ENCODE data around the gene MAP6D1. TPM values are rescaled to one million over a fixed set of nuclear protein-coding genes. Genes with fewer than 3 reads are reported as not detected.

Gene MAP6D1
- total RNA-seq, 2 experiments from 2014 or later = 0.88 to 1.1 TPM

DNA sequence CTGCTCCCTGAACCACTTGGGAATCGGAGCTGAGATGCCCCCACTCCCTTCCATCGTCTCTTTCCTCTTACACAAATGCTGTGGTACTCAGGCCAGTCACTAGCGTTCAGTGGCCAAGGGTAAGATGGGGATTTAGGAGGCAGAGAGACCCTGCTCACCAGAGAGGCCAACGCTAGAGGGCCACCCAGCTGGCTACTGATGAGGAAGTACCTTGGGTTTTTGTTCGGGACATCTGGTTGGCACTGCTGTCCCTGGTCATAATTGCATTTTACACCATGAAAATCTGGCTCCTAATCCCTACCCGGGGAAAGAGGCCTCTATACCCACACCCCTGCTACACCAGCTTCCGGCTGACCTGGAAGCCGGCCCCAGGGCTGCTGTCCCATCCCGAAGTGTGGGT, 7.7 kb downstream of the MAP6D1 start:
- no peak overlapping the region for H3K4me3 ChIP-seq (ENCODE audit: low read depth, low read length, poor library complexity, severe bottlenecking)
- no peaks in the 10 kb centered on the region for H3K9me3 ChIP-seq (ENCODE audit: low read length)
- H3K36me3 ChIP-seq (ENCODE audit: insufficient read depth, low read length) = peaks cover 3% of the 10 kb centered on the region; the same call in 1 of the 2 replicates
- intact Hi-C loops (cut with micrococcal nuclease; ENCODE audit: unreplicated experiment) = loop anchor here (5.0 kb wide), 1 partner anchor 350 kb away; no protein-coding TSS in a partner anchor
- no peak overlapping the region for H2AFZ ChIP-seq (ENCODE audit: low read length)
- no peak for TF ChIP-seq EZH2phosphoT487 (IDR thresholded peaks at IDR 0.05; ENCODE audit: borderline replicate concordance, low read depth, low read length)
- TF ChIP-seq, protein P1, sequence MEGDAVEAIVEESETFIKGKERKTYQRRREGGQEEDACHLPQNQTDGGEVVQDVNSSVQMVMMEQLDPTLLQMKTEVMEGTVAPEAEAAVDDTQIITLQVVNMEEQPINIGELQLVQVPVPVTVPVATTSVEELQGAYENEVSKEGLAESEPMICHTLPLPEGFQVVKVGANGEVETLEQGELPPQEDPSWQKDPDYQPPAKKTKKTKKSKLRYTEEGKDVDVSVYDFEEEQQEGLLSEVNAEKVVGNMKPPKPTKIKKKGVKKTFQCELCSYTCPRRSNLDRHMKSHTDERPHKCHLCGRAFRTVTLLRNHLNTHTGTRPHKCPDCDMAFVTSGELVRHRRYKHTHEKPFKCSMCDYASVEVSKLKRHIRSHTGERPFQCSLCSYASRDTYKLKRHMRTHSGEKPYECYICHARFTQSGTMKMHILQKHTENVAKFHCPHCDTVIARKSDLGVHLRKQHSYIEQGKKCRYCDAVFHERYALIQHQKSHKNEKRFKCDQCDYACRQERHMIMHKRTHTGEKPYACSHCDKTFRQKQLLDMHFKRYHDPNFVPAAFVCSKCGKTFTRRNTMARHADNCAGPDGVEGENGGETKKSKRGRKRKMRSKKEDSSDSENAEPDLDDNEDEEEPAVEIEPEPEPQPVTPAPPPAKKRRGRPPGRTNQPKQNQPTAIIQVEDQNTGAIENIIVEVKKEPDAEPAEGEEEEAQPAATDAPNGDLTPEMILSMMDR (conservative IDR thresholded peaks at IDR 0.05; ENCODE audit: low read length) = no peak
- no peak overlapping the region for H3K4me2 ChIP-seq (ENCODE audit: low read length)
- H3K79me2 ChIP-seq (ENCODE audit: insufficient read depth, low read depth, low read length) = no peaks in the 10 kb centered on the region
- no peaks in the 10 kb centered on the region for H3K9me2 ChIP-seq (ENCODE audit: insufficient read depth, low read length)
- POLR2A ChIA-PET = interaction anchor here (1.3 to 1.5 kb wide), 2 partner anchors 9 to 65 kb away, joined by 3 read pairs; no protein-coding TSS in a partner anchor
- BruUV-seq (replicated peaks) = no TSS peak
- peaks cover 24% of the 10 kb centered on the region for H3K4me1 ChIP-seq (ENCODE audit: insufficient read depth, low read length, poor library complexity, severe bottlenecking)
- DNase-seq (ENCODE audit: low spot score) = no peak
- no peaks in the 10 kb centered on the region for H4K20me1 ChIP-seq (ENCODE audit: insufficient read depth, low read length)
- CTCF ChIA-PET (ENCODE audit: unreplicated experiment) = no interaction called here
- no peak overlapping the region for H3K27ac ChIP-seq (ENCODE audit: low read depth, low read length, poor library complexity, severe bottlenecking)

DNA sequence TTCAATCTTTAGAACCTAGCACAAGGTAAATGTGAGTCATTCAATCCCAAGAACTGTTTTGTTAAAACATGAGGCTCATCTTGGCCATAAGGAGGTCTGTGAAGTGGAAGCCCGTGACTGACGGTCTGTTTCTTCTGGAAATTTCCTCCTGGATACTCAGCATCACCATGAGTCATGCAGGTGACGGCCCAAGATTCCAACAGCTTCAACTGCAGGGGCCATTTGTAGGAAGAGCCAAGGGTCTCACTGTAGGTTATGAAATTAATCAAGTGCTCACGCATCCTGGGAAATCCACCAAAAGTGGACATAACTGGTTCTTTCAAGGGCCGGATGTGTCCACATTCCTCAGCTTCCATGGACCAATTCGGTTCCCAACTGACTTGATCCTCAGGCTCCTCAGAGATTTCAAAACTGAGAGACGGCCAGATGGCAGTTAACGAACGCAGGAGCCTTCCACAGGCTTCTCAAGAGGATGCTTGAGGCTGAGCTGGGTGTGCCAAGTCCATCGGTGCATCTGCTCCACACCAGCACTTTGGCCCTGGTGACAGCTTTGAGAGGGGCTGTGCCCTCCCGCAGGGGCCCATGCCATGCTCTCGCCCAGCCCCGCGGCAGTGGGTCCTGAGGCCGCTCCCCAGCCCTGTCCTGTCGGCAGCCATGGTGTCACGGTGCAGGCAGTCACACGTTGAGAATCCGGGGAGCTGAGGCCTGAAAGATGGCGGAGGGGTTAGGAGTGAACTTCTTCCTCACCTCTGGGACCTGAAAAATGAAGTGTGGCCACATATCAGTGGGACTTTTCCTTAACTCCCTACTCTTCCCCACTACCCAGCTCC, 8.5 kb downstream of the MAP6D1 start:
- Histone ChIP-seq H3K36me3 (ENCODE audit: insufficient read depth, low read length) (peaks cover 9% of the 10 kb centered on the region; the same call in 1 of the 2 replicates), H3K27ac (ENCODE audit: low read depth, low read length, poor library complexity, severe bottlenecking) (no peak overlapping the region), H4K20me1 (ENCODE audit: insufficient read depth, low read length) (no peaks in the 10 kb centered on the region), H3K4me1 (ENCODE audit: insufficient read depth, low read length, poor library complexity, severe bottlenecking) (peaks cover 24% of the 10 kb centered on the region), H3K9me3 (ENCODE audit: low read length) (no peaks in the 10 kb centered on the region), H3K4me3 (ENCODE audit: low read depth, low read length, poor library complexity, severe bottlenecking) (no peak overlapping the region), H2AFZ (ENCODE audit: low read length) (no peak overlapping the region), H3K4me2 (ENCODE audit: low read length) (no peak overlapping the region), H3K9me2 (ENCODE audit: insufficient read depth, low read length) (no peaks in the 10 kb centered on the region), H3K79me2 (ENCODE audit: insufficient read depth, low read depth, low read length) (no peaks in the 10 kb centered on the region)
- BruUV-seq (replicated peaks) = no TSS peak
- intact Hi-C loops (cut with micrococcal nuclease; ENCODE audit: unreplicated experiment) = loop anchor here (5.0 kb wide), 1 partner anchor 350 kb away; no protein-coding TSS in a partner anchor
- no peak for DNase-seq (ENCODE audit: low spot score)
- TF ChIP-seq EZH2phosphoT487 (IDR thresholded peaks at IDR 0.05; ENCODE audit: borderline replicate concordance, low read depth, low read length) = no peak
- TF ChIP-seq, protein P1 (conservative IDR thresholded peaks at IDR 0.05; ENCODE audit: low read length) = no peak
- CTCF ChIA-PET (ENCODE audit: unreplicated experiment) = interaction anchor here (0.5 kb wide), 1 partner anchor 112 kb away, joined by 3 read pairs; no protein-coding TSS in a partner anchor
- POLR2A ChIA-PET = interaction anchor here (0.9 to 1.5 kb wide), 3 partner anchors 10 to 66 kb away, joined by 3 read pairs; no protein-coding TSS in a partner anchor
